H9 (cell line): ENCODE data around the gene BMPER. TPM values are rescaled to one million over a fixed set of nuclear protein-coding genes. Genes with fewer than 3 reads are reported as not detected.

Source experiments
- DNase-seq: peaks from one replicate; pipeline ENCODE4 v3.0.0-alpha.2; 2017
- H2AFZ ChIP-seq: one replicate; pipeline ENCODE4 v1.6.1; 2013; ENCODE audit warnings: mild to moderate bottlenecking, low read length, control low read depth, moderate library complexity
- H2AK5ac ChIP-seq: 2 replicates; pipeline ENCODE4 v1.6.1; 2013; ENCODE audit warnings: low read length, control low read depth, mixed read lengths; ENCODE audit not compliant: insufficient read length
- H2BK120ac ChIP-seq: one replicate; pipeline ENCODE4 v1.6.1; 2013; ENCODE audit warnings: low read depth, mild to moderate bottlenecking, low read length, control low read depth, inconsistent platforms; ENCODE audit not compliant: poor library complexity, severe bottlenecking
- H2BK12ac ChIP-seq: 2 replicates; pipeline ENCODE4 v1.6.1; 2013; ENCODE audit warnings: low read length, control low read depth, mixed read lengths, low read depth; ENCODE audit not compliant: insufficient read length
- H2BK15ac ChIP-seq: 2 replicates; pipeline ENCODE4 v1.6.1; 2013; ENCODE audit warnings: low read depth, low read length, control low read depth
- H2BK20ac ChIP-seq: one replicate; pipeline ENCODE4 v1.6.1; 2013; ENCODE audit warnings: low read depth, mild to moderate bottlenecking, low read length, control low read depth, inconsistent platforms; ENCODE audit not compliant: poor library complexity, severe bottlenecking
- H2BK5ac ChIP-seq: 2 replicates; pipeline ENCODE4 v1.6.1; 2013; ENCODE audit warnings: low read length, control low read depth, mixed read lengths; ENCODE audit not compliant: insufficient read length
- H3K14ac ChIP-seq: 2 replicates; pipeline ENCODE4 v1.6.1; 2013; ENCODE audit warnings: low read length, control low read depth; ENCODE audit not compliant: insufficient read depth
- H3K18ac ChIP-seq: 2 replicates; pipeline ENCODE4 v1.6.1; 2013; ENCODE audit warnings: low read depth, mild to moderate bottlenecking, mixed read lengths, low read length, control low read depth; ENCODE audit not compliant: insufficient read length
- H3K23ac ChIP-seq: 2 replicates; pipeline ENCODE4 v1.6.1; 2013; ENCODE audit warnings: low read length, control low read depth, mixed read lengths, low read depth; ENCODE audit not compliant: insufficient read length
- H3K23me2 ChIP-seq: 2 replicates; pipeline ENCODE4 v1.6.1; 2013; ENCODE audit warnings: low read depth, mild to moderate bottlenecking, mixed read lengths, low read length, control low read depth; ENCODE audit not compliant: insufficient read length, poor library complexity, severe bottlenecking
- H3K27ac ChIP-seq: 2 replicates; pipeline ENCODE4 v1.5.1; 2013; ENCODE audit warnings: low read length, control low read depth, mixed read lengths, low read depth; ENCODE audit not compliant: insufficient read length
- H3K27me3 ChIP-seq: 2 replicates; pipeline ENCODE4 v1.6.1; 2013; ENCODE audit warnings: low read length, control low read depth, inconsistent platforms; ENCODE audit not compliant: insufficient read depth
- H3K4ac ChIP-seq: 2 replicates; pipeline ENCODE4 v1.6.1; 2013; ENCODE audit warnings: low read depth, mild to moderate bottlenecking, control low read depth, inconsistent platforms, low read length, moderate library complexity
- H3K4me1 ChIP-seq: 2 replicates; pipeline ENCODE4 v1.6.1; 2013; ENCODE audit warnings: low read length, control low read depth, inconsistent platforms; ENCODE audit not compliant: insufficient read depth
- H3K4me2 ChIP-seq: 2 replicates; pipeline ENCODE4 v1.6.1; 2013; ENCODE audit warnings: low read length, control low read depth, mixed read lengths; ENCODE audit not compliant: insufficient read length, insufficient read depth
- H3K56ac ChIP-seq: 2 replicates; pipeline ENCODE4 v1.6.1; 2013; ENCODE audit warnings: low read depth, mild to moderate bottlenecking, mixed read lengths, low read length, control low read depth; ENCODE audit not compliant: insufficient read length
- H3K79me1 ChIP-seq: 2 replicates; pipeline ENCODE4 v1.6.1; 2013; ENCODE audit warnings: low read depth, mild to moderate bottlenecking, moderate library complexity, low read length, control low read depth, inconsistent platforms; ENCODE audit not compliant: insufficient read depth, poor library complexity, severe bottlenecking
- H3K79me2 ChIP-seq: 2 replicates; pipeline ENCODE4 v1.6.1; 2013; ENCODE audit warnings: low read length, control low read depth, inconsistent platforms; ENCODE audit not compliant: insufficient read depth
- H3K9ac ChIP-seq: 2 replicates; pipeline ENCODE4 v1.6.1; 2013; ENCODE audit warnings: low read length, control low read depth, mixed read lengths; ENCODE audit not compliant: insufficient read length; ENCODE audit errors: extremely low read depth
- H3K9me3 ChIP-seq: one replicate; pipeline ENCODE4 v1.6.1; 2013; ENCODE audit warnings: low read depth, low read length, inconsistent platforms; ENCODE audit not compliant: control insufficient read depth
- H3T11ph ChIP-seq: one replicate; pipeline ENCODE4 v1.6.1; 2013; ENCODE audit warnings: mild to moderate bottlenecking, low read length, control low read depth, inconsistent platforms
- H4K20me1 ChIP-seq: one replicate; pipeline ENCODE4 v1.6.1; 2013; ENCODE audit not compliant: control insufficient read depth, insufficient read length, insufficient read depth
- H4K5ac ChIP-seq: 2 replicates; pipeline ENCODE4 v1.6.1; 2013; ENCODE audit warnings: low read depth, mild to moderate bottlenecking, mixed read lengths, low read length, control low read depth; ENCODE audit not compliant: insufficient read length
- H4K8ac ChIP-seq: replicated peaks from 2 replicates; pipeline ENCODE4 v1.6.1; 2013; ENCODE audit warnings: low read length, control low read depth, mixed read lengths, low read depth; ENCODE audit not compliant: insufficient read length
- H4K91ac ChIP-seq: 2 replicates; pipeline ENCODE4 v1.6.1; 2013; ENCODE audit warnings: low read depth, mild to moderate bottlenecking, moderate library complexity, mixed read lengths, low read length, control low read depth; ENCODE audit not compliant: insufficient read length
- H3K27ac Mint-ChIP-seq, 3 experiments: 2 replicates in 2 of 3; 3 replicates in 1 of 3; pipeline ENCODE4 v1.8.0; 2020 to 2021; ENCODE audit warnings: mixed read lengths in 3 of 3, mild to moderate bottlenecking in 1 of 3, moderate library complexity in 1 of 3
- H3K27me3 Mint-ChIP-seq: 2 replicates; pipeline ENCODE4 v1.8.0; 2021; ENCODE audit warnings: low read depth, mild to moderate bottlenecking, moderate library complexity, mixed read lengths
- H3K36me3 Mint-ChIP-seq, 3 experiments: 2 replicates in 2 of 3; 3 replicates in 1 of 3; pipeline ENCODE4 v1.8.0; 2020 to 2021; ENCODE audit warnings: low read depth in 3 of 3, mixed read lengths in 3 of 3; ENCODE audit not compliant: insufficient read depth in 1 of 3
- H3K4me1 Mint-ChIP-seq, 2 experiments: 2 replicates each; pipeline ENCODE4 v1.8.0; 2020; ENCODE audit warnings: mixed read lengths in 2 of 2
- H3K4me3 Mint-ChIP-seq, 2 experiments: 2 replicates in 1 of 2; 3 replicates in 1 of 2; pipeline ENCODE4 v1.8.0; 2020 to 2021; ENCODE audit warnings: mild to moderate bottlenecking in 2 of 2, mixed read lengths in 2 of 2, moderate library complexity in 1 of 2
- H3K9me3 Mint-ChIP-seq, 2 experiments: 2 replicates in 1 of 2; 3 replicates in 1 of 2; pipeline ENCODE4 v1.8.0; 2020; ENCODE audit warnings: mild to moderate bottlenecking in 2 of 2, mixed read lengths in 2 of 2, moderate library complexity in 1 of 2
- WGBS: extraction: QIAGEN DNeasy Blood & Tissue Kit; methylation state at CpG from one replicate; pipeline ENCODE4 v1.1.7; 2013; ENCODE audit warnings: missing lambda C conversion rate, low lambda C conversion rate, mixed read lengths; ENCODE audit not compliant: insufficient read length; ENCODE audit errors: extremely low coverage; 5-methylcytosine and 5-hydroxymethylcytosine counted together
- total RNA-seq: library from RNA; stranded (reverse); gene quantifications from 2 replicates; pipeline ENCODE4 v1.2.1, GENCODE V29; 2021
- TF ChIP-seq, protein P1 (sequence below): fragments of 200-600 bp; sonication (generic); conservative IDR thresholded peaks from 3 replicates; pipeline ENCODE4 v1.8.0; 2021; ENCODE audit warnings: antibody characterized with exemption, mild to moderate bottlenecking

BMPER gene
- total RNA-seq, 1 experiment from 2014 or later, result 0.20 TPM

DNA sequence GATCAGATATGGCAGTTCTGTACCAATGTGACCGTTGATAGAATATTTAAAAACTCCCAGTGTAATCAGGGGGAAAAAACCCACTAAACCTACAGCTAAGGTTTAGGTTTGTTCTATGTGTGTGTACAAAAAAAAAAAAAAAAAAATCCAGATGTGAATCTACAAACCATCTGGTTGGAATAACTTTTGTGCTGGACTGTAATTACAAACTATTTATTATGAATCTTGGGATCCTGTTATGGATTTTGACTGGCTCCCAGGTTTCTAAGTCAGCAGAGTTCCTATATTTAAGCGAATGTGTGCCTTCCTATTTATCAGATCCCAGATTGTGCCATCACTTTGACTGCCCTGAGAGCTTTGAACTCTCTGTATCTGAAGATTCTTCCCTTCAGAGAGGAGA, 29.1 kb downstream of the BMPER start:
- H3K4ac ChIP-seq, result no peak overlapping the region
- no peak overlapping the region for H3K18ac ChIP-seq
- H3K9me3 ChIP-seq, result no peaks in the 10 kb centered on the region
- no peak overlapping the region for H2BK5ac ChIP-seq
- H3K4me2 ChIP-seq, result no peak overlapping the region
- H3K14ac ChIP-seq, result no peak overlapping the region
- H3K9me3 Mint-ChIP-seq, result no peaks in the 10 kb centered on the region
- TF ChIP-seq, protein P1, sequence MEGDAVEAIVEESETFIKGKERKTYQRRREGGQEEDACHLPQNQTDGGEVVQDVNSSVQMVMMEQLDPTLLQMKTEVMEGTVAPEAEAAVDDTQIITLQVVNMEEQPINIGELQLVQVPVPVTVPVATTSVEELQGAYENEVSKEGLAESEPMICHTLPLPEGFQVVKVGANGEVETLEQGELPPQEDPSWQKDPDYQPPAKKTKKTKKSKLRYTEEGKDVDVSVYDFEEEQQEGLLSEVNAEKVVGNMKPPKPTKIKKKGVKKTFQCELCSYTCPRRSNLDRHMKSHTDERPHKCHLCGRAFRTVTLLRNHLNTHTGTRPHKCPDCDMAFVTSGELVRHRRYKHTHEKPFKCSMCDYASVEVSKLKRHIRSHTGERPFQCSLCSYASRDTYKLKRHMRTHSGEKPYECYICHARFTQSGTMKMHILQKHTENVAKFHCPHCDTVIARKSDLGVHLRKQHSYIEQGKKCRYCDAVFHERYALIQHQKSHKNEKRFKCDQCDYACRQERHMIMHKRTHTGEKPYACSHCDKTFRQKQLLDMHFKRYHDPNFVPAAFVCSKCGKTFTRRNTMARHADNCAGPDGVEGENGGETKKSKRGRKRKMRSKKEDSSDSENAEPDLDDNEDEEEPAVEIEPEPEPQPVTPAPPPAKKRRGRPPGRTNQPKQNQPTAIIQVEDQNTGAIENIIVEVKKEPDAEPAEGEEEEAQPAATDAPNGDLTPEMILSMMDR, result no peak
- no peak overlapping the region for H2BK20ac ChIP-seq
- no peak overlapping the region for H2BK12ac ChIP-seq
- no peak overlapping the region for H2BK120ac ChIP-seq
- WGBS, result no CpG with 5 or more reads among the region's 2 CpGs
- H4K91ac ChIP-seq, result no peak overlapping the region
- no peak overlapping the region for H2AK5ac ChIP-seq
- H3K27ac Mint-ChIP-seq, result no peak overlapping the region; a peak in 1 of 7 replicates
- no peaks in the 10 kb centered on the region for H4K20me1 ChIP-seq
- peaks cover 10 to 21% of the 10 kb centered on the region in 2 experiments for H3K4me1 Mint-ChIP-seq
- no peak overlapping the region for H3K27ac ChIP-seq
- H3K36me3 Mint-ChIP-seq, result no peaks in the 10 kb centered on the region
- no peak overlapping the region for H3T11ph ChIP-seq
- H3K79me1 ChIP-seq, result no peaks in the 10 kb centered on the region
- no peak overlapping the region for H2AFZ ChIP-seq
- H4K8ac ChIP-seq, result no peak overlapping the region
- H3K27me3 Mint-ChIP-seq, result peaks cover 7% of the 10 kb centered on the region
- H3K27me3 ChIP-seq, result no peaks in the 10 kb centered on the region
- no peak overlapping the region for H3K9ac ChIP-seq
- no peak overlapping the region for H3K4me3 Mint-ChIP-seq
- no peak overlapping the region for H3K56ac ChIP-seq
- H3K4me1 ChIP-seq, result no peaks in the 10 kb centered on the region
- DNase-seq, result no peak
- H4K5ac ChIP-seq, result no peak overlapping the region
- no peaks in the 10 kb centered on the region for H3K23me2 ChIP-seq
- no peak overlapping the region for H2BK15ac ChIP-seq
- no peak overlapping the region for H3K23ac ChIP-seq
- no peaks in the 10 kb centered on the region for H3K79me2 ChIP-seq
